ENCODE measurements around the gene GPER1.

Gene GPER1

GRCh38 chr7:1046722-1047679, 40.9 kb upstream of the GPER1 start:
- H3K4me1 ChIP-seq (ENCODE audit: control insufficient read depth in 1 of 2, insufficient read depth in 2 of 2, low read length in 2 of 2): peaks cover 38 to 49% of the 10 kb centered on the region in 2 donors
- H3K4me3 ChIP-seq (ENCODE audit: low read depth in 1 of 2, low read length in 2 of 2): peak overlapping the region in 1 of 2 donors; percentile 2
- no peaks in the 10 kb centered on the region for H3K9me3 ChIP-seq (ENCODE audit: control insufficient read depth in 1 of 2, low read length in 2 of 2)
- H3K9ac ChIP-seq (ENCODE audit: low read depth in 1 of 2, low read length in 2 of 2): no peak overlapping the region
- H3K36me3 ChIP-seq (ENCODE audit: control insufficient read depth in 1 of 2, insufficient read depth in 2 of 2, low read length in 2 of 2): no peaks in the 10 kb centered on the region
- no peaks in the 10 kb centered on the region for H3K27me3 ChIP-seq (ENCODE audit: control insufficient read depth in 1 of 2, insufficient read depth in 2 of 2, low read length in 2 of 2)
- no peak overlapping the region for H3K27ac ChIP-seq (ENCODE audit: low read depth, low read length)

GRCh38 chr7:1049006-1049741, 38.7 kb upstream of the GPER1 start:
- no peaks in the 10 kb centered on the region for H3K9me3 ChIP-seq (ENCODE audit: control insufficient read depth in 1 of 2, low read length in 2 of 2)
- peaks cover 28 to 33% of the 10 kb centered on the region in 2 donors for H3K4me1 ChIP-seq (ENCODE audit: control insufficient read depth in 1 of 2, insufficient read depth in 2 of 2, low read length in 2 of 2)
- no peak overlapping the region for H3K27ac ChIP-seq (ENCODE audit: low read depth, low read length)
- H3K9ac ChIP-seq (ENCODE audit: low read depth in 1 of 2, low read length in 2 of 2): no peak overlapping the region
- no peaks in the 10 kb centered on the region for H3K36me3 ChIP-seq (ENCODE audit: control insufficient read depth in 1 of 2, insufficient read depth in 2 of 2, low read length in 2 of 2)
- no peak overlapping the region for H3K4me3 ChIP-seq (ENCODE audit: low read depth in 1 of 2, low read length in 2 of 2)
- no peaks in the 10 kb centered on the region for H3K27me3 ChIP-seq (ENCODE audit: control insufficient read depth in 1 of 2, insufficient read depth in 2 of 2, low read length in 2 of 2)

GRCh38 chr7:1049801-1050200, 38.1 kb upstream of the GPER1 start:
- Histone ChIP-seq H3K4me3 (ENCODE audit: low read depth in 1 of 2, low read length in 2 of 2) (no peak overlapping the region), H3K36me3 (ENCODE audit: control insufficient read depth in 1 of 2, insufficient read depth in 2 of 2, low read length in 2 of 2) (no peaks in the 10 kb centered on the region), H3K27me3 (ENCODE audit: control insufficient read depth in 1 of 2, insufficient read depth in 2 of 2, low read length in 2 of 2) (no peaks in the 10 kb centered on the region), H3K4me1 (ENCODE audit: control insufficient read depth in 1 of 2, insufficient read depth in 2 of 2, low read length in 2 of 2) (peaks cover 28 to 31% of the 10 kb centered on the region in 2 donors), H3K9me3 (ENCODE audit: control insufficient read depth in 1 of 2, low read length in 2 of 2) (no peaks in the 10 kb centered on the region), H3K9ac (ENCODE audit: low read depth in 1 of 2, low read length in 2 of 2) (no peak overlapping the region), H3K27ac (ENCODE audit: low read depth, low read length) (no peak overlapping the region)

- no peaks in the 10 kb centered on the region for H3K27me3 ChIP-seq (ENCODE audit: control insufficient read depth in 1 of 2, insufficient read depth in 2 of 2, low read length in 2 of 2)
- no peak overlapping the region for H3K27ac ChIP-seq (ENCODE audit: low read depth, low read length)
- H3K4me1 ChIP-seq (ENCODE audit: control insufficient read depth in 1 of 2, insufficient read depth in 2 of 2, low read length in 2 of 2): peaks cover 23 to 25% of the 10 kb centered on the region in 2 donors
- no peak overlapping the region for H3K4me3 ChIP-seq (ENCODE audit: low read depth in 1 of 2, low read length in 2 of 2)
- no peaks in the 10 kb centered on the region for H3K9me3 ChIP-seq (ENCODE audit: control insufficient read depth in 1 of 2, low read length in 2 of 2)
- H3K36me3 ChIP-seq (ENCODE audit: control insufficient read depth in 1 of 2, insufficient read depth in 2 of 2, low read length in 2 of 2): no peaks in the 10 kb centered on the region
- no peak overlapping the region for H3K9ac ChIP-seq (ENCODE audit: low read depth in 1 of 2, low read length in 2 of 2)
Observed at GRCh38 chr7:1050254-1050906, 37.5 kb upstream of the GPER1 start.

GRCh38 chr7:1050956-1051690, 36.8 kb upstream of the GPER1 start:
- H3K27ac ChIP-seq (ENCODE audit: low read depth, low read length): no peak overlapping the region
- H3K4me3 ChIP-seq (ENCODE audit: low read depth in 1 of 2, low read length in 2 of 2): no peak overlapping the region
- H3K9ac ChIP-seq (ENCODE audit: low read depth in 1 of 2, low read length in 2 of 2): no peak overlapping the region
- H3K27me3 ChIP-seq (ENCODE audit: control insufficient read depth in 1 of 2, insufficient read depth in 2 of 2, low read length in 2 of 2): no peaks in the 10 kb centered on the region
- H3K4me1 ChIP-seq (ENCODE audit: control insufficient read depth in 1 of 2, insufficient read depth in 2 of 2, low read length in 2 of 2): peaks cover 17 to 21% of the 10 kb centered on the region in 2 donors
- no peaks in the 10 kb centered on the region for H3K9me3 ChIP-seq (ENCODE audit: control insufficient read depth in 1 of 2, low read length in 2 of 2)
- H3K36me3 ChIP-seq (ENCODE audit: control insufficient read depth in 1 of 2, insufficient read depth in 2 of 2, low read length in 2 of 2): no peaks in the 10 kb centered on the region

- peak overlapping the region; percentile 20 for H3K27ac ChIP-seq (ENCODE audit: low read depth, low read length)
- no peak overlapping the region for H3K4me3 ChIP-seq (ENCODE audit: low read depth in 1 of 2, low read length in 2 of 2)
- H3K4me1 ChIP-seq (ENCODE audit: control insufficient read depth in 1 of 2, insufficient read depth in 2 of 2, low read length in 2 of 2): peaks cover 7 to 10% of the 10 kb centered on the region in 2 donors
- H3K9ac ChIP-seq (ENCODE audit: low read depth in 1 of 2, low read length in 2 of 2): no peak overlapping the region
- no peaks in the 10 kb centered on the region for H3K9me3 ChIP-seq (ENCODE audit: control insufficient read depth in 1 of 2, low read length in 2 of 2)
- no peaks in the 10 kb centered on the region for H3K36me3 ChIP-seq (ENCODE audit: control insufficient read depth in 1 of 2, insufficient read depth in 2 of 2, low read length in 2 of 2)
- no peaks in the 10 kb centered on the region for H3K27me3 ChIP-seq (ENCODE audit: control insufficient read depth in 1 of 2, insufficient read depth in 2 of 2, low read length in 2 of 2)
Observed at GRCh38 chr7:1052031-1052818, 35.7 kb upstream of the GPER1 start.

- H3K27ac ChIP-seq (ENCODE audit: low read depth, low read length): peak overlapping the region; percentile 32
- no peak overlapping the region for H3K4me3 ChIP-seq (ENCODE audit: low read depth in 1 of 2, low read length in 2 of 2)
- H3K9ac ChIP-seq (ENCODE audit: low read depth in 1 of 2, low read length in 2 of 2): no peak overlapping the region
- H3K27me3 ChIP-seq (ENCODE audit: control insufficient read depth in 1 of 2, insufficient read depth in 2 of 2, low read length in 2 of 2): no peaks in the 10 kb centered on the region
- H3K36me3 ChIP-seq (ENCODE audit: control insufficient read depth in 1 of 2, insufficient read depth in 2 of 2, low read length in 2 of 2): no peaks in the 10 kb centered on the region
- peaks cover 2 to 6% of the 10 kb centered on the region in 2 donors for H3K4me1 ChIP-seq (ENCODE audit: control insufficient read depth in 1 of 2, insufficient read depth in 2 of 2, low read length in 2 of 2)
- H3K9me3 ChIP-seq (ENCODE audit: control insufficient read depth in 1 of 2, low read length in 2 of 2): no peaks in the 10 kb centered on the region
Observed at GRCh38 chr7:1053002-1053411, 34.9 kb upstream of the GPER1 start.

GRCh38 chr7:1053816-1054370, 34.0 kb upstream of the GPER1 start:
- peaks cover 0 to 8% of the 10 kb centered on the region in 2 donors for H3K4me1 ChIP-seq (ENCODE audit: control insufficient read depth in 1 of 2, insufficient read depth in 2 of 2, low read length in 2 of 2)
- no peak overlapping the region for H3K9ac ChIP-seq (ENCODE audit: low read depth in 1 of 2, low read length in 2 of 2)

GRCh38 chr7:1054438-1054837, 33.5 kb upstream of the GPER1 start:
- Histone ChIP-seq H3K9ac (ENCODE audit: low read depth in 1 of 2, low read length in 2 of 2) (no peak overlapping the region), H3K9me3 (ENCODE audit: control insufficient read depth in 1 of 2, low read length in 2 of 2) (no peaks in the 10 kb centered on the region), H3K27ac (ENCODE audit: low read depth, low read length) (no peak overlapping the region), H3K4me1 (ENCODE audit: control insufficient read depth in 1 of 2, insufficient read depth in 2 of 2, low read length in 2 of 2) (peaks cover 0 to 8% of the 10 kb centered on the region in 2 donors), H3K4me3 (ENCODE audit: low read depth in 1 of 2, low read length in 2 of 2) (no peak overlapping the region), H3K36me3 (ENCODE audit: control insufficient read depth in 1 of 2, insufficient read depth in 2 of 2, low read length in 2 of 2) (no peaks in the 10 kb centered on the region), H3K27me3 (ENCODE audit: control insufficient read depth in 1 of 2, insufficient read depth in 2 of 2, low read length in 2 of 2) (no peaks in the 10 kb centered on the region)

More at GRCh38 chr7:1053816-1054370, 34.0 kb upstream of the GPER1 start:
- Histone ChIP-seq H3K9me3 (ENCODE audit: control insufficient read depth in 1 of 2, low read length in 2 of 2) (no peaks in the 10 kb centered on the region), H3K36me3 (ENCODE audit: control insufficient read depth in 1 of 2, insufficient read depth in 2 of 2, low read length in 2 of 2) (no peaks in the 10 kb centered on the region), H3K27ac (ENCODE audit: low read depth, low read length) (no peak overlapping the region), H3K27me3 (ENCODE audit: control insufficient read depth in 1 of 2, insufficient read depth in 2 of 2, low read length in 2 of 2) (no peaks in the 10 kb centered on the region), H3K4me3 (ENCODE audit: low read depth in 1 of 2, low read length in 2 of 2) (no peak overlapping the region)
